Measurements from ENCODE around the gene ETV3L.

The ETV3L gene

GRCh38 chr1:157090771-157091170, 8.8 kb downstream of the ETV3L start:
- TF ChIP-seq CTCF (conservative IDR thresholded peaks at IDR 0.05; ENCODE audit: low read depth, low read length) = no peak
- Histone ChIP-seq H3K9ac (no peak overlapping the region), H3K4me3 (IDR thresholded peaks at IDR 0.05; ENCODE audit: insufficient read depth, low read depth, low read length) (no peak overlapping the region), H3K79me2 (ENCODE audit: insufficient read depth, low read depth) (no peaks in the 10 kb centered on the region), H3K4me2 (no peak overlapping the region), H3K36me3 (ENCODE audit: insufficient read depth) (no peaks in the 10 kb centered on the region), H3K4me1 (ENCODE audit: low read depth, poor library complexity, severe bottlenecking) (peaks cover 5% of the 10 kb centered on the region), H3K27me3 (ENCODE audit: insufficient read depth, low read depth) (no peaks in the 10 kb centered on the region), H2AFZ (ENCODE audit: low read depth) (no peak overlapping the region), H3K27ac (no peak overlapping the region), H4K20me1 (ENCODE audit: insufficient read depth) (no peaks in the 10 kb centered on the region)

GRCh38 chr1:157090196-157090647, 9.4 kb downstream of the ETV3L start:
- Histone ChIP-seq H3K36me3 (ENCODE audit: insufficient read depth) (no peaks in the 10 kb centered on the region), H3K4me1 (ENCODE audit: low read depth, poor library complexity, severe bottlenecking) (peaks cover 5% of the 10 kb centered on the region), H3K27ac (no peak overlapping the region), H3K4me3 (IDR thresholded peaks at IDR 0.05; ENCODE audit: insufficient read depth, low read depth, low read length) (no peak overlapping the region), H3K27me3 (ENCODE audit: insufficient read depth, low read depth) (no peaks in the 10 kb centered on the region), H3K79me2 (ENCODE audit: insufficient read depth, low read depth) (no peaks in the 10 kb centered on the region), H3K9ac (no peak overlapping the region), H2AFZ (ENCODE audit: low read depth) (peak overlapping the region; percentile 12), H4K20me1 (ENCODE audit: insufficient read depth) (no peaks in the 10 kb centered on the region), H3K4me2 (no peak overlapping the region)
- TF ChIP-seq CTCF (conservative IDR thresholded peaks at IDR 0.05; ENCODE audit: low read depth, low read length) = peak; percentile 100

- TF ChIP-seq CTCF (conservative IDR thresholded peaks at IDR 0.05; ENCODE audit: low read depth, low read length) = no peak
- no peak overlapping the region for H3K9ac ChIP-seq
- H4K20me1 ChIP-seq (ENCODE audit: insufficient read depth) = no peaks in the 10 kb centered on the region
- H3K79me2 ChIP-seq (ENCODE audit: insufficient read depth, low read depth) = no peaks in the 10 kb centered on the region
- H3K36me3 ChIP-seq (ENCODE audit: insufficient read depth) = no peaks in the 10 kb centered on the region
- no peak overlapping the region for H3K4me3 ChIP-seq (IDR thresholded peaks at IDR 0.05; ENCODE audit: insufficient read depth, low read depth, low read length)
- no peak overlapping the region for H3K27ac ChIP-seq
- no peak overlapping the region for H3K4me2 ChIP-seq
- no peaks in the 10 kb centered on the region for H3K27me3 ChIP-seq (ENCODE audit: insufficient read depth, low read depth)
- peaks cover 5% of the 10 kb centered on the region for H3K4me1 ChIP-seq (ENCODE audit: low read depth, poor library complexity, severe bottlenecking)
- H2AFZ ChIP-seq (ENCODE audit: low read depth) = peak overlapping the region; percentile 12; the same call in 1 of the 2 replicates
Measured at GRCh38 chr1:157089789-157090188, 9.8 kb downstream of the ETV3L start.

DNA sequence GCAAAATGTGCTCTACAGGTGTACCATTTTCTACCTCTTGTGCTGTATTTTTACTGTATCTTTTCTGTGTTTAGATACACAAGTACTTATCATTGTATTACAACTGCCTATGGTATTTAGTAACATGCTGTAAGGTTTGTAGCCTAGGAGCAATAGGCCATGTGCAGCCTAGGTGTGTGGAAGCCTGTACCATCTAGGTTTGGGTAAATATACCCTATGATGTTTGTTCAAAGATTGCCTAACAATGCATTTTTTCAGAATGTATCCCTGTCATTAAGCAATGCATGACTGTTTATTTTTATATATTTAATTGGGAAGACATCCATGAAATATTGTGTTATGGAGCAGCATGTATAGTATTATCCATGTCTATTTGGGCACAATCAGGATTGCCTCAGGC, 11.0 kb downstream of the ETV3L start:
- no peak overlapping the region for H3K4me3 ChIP-seq (IDR thresholded peaks at IDR 0.05; ENCODE audit: insufficient read depth, low read depth, low read length)
- peaks cover 5% of the 10 kb centered on the region for H3K4me1 ChIP-seq (ENCODE audit: low read depth, poor library complexity, severe bottlenecking)
- no peaks in the 10 kb centered on the region for H4K20me1 ChIP-seq (ENCODE audit: insufficient read depth)
- H3K9ac ChIP-seq = no peak overlapping the region
- H3K4me2 ChIP-seq = no peak overlapping the region
- no peak for TF ChIP-seq CTCF (conservative IDR thresholded peaks at IDR 0.05; ENCODE audit: low read depth, low read length)
- H3K27me3 ChIP-seq (ENCODE audit: insufficient read depth, low read depth) = no peaks in the 10 kb centered on the region
- no peaks in the 10 kb centered on the region for H3K36me3 ChIP-seq (ENCODE audit: insufficient read depth)
- H3K27ac ChIP-seq = no peak overlapping the region
- H2AFZ ChIP-seq (ENCODE audit: low read depth) = no peak overlapping the region
- no peaks in the 10 kb centered on the region for H3K79me2 ChIP-seq (ENCODE audit: insufficient read depth, low read depth)

Data from KMS-11 (cell line).